Measurements from ENCODE around the gene MRPS31.
"Not testable (repeated sequence)": the region's sequence is repeated elsewhere in the genome, so short reads cannot be mapped to it uniquely, and the experiment has no call there.

DNA sequence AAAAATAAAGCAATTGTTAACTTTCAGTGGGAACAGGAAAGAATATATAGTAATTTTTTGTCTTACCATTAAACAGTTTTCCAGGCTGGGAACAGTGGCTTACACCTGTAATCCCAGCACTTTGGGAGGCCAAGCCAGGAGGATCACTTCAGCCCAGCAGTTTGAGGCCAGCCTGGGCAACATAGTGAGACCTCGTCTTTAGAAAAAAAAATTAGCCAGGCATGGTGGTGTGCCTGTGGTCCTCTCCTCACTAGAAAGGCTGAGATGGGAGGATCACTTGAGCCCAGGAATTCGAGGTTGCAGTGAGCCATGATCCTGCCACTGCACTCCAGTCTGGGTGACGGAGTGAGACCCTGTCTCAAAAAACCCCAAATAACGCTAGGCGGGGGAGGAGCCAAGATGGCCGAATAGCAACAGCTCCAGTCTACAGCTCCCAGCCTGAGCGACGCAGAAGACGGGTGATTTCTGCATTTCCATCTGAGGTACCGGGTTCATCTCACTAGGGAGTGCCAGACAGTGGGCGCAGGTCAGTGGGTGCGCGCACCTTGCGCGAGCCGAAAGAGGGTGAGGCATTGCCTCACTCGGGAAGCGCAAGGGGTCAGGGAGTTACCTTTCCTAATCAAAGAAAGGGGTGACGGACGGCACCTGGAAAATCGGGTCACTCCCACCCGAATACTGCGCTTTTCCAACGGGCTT, 36.3 kb downstream of the MRPS31 start:
- not testable (repeated sequence) for TF ChIP-seq FOXP2 (optimal IDR thresholded peaks at IDR 0.05; ENCODE audit: control extremely low read depth, extremely low read length, insufficient read depth); EZH2 (IDR thresholded peaks at IDR 0.05); POLR2AphosphoS5 (IDR thresholded peaks at IDR 0.05; ENCODE audit: borderline replicate concordance, low read depth, low read length)

Data from SK-N-MC (cell line).